DND-41 (cell line): ENCODE measurements around the gene KLHL14.

ENCODE experiments used
- EZH2 ChIP-seq: IDR thresholded peaks from 3 replicates; pipeline ENCODE4 v1.6.1; 2012; ENCODE audit warnings: borderline replicate concordance, low read depth, mild to moderate bottlenecking, moderate library complexity, low read length, inconsistent platforms; ENCODE audit not compliant: severe bottlenecking
- TF ChIP-seq, protein P1 (sequence below): IDR thresholded peaks from 2 replicates; pipeline ENCODE4 v1.5.1; 2012; ENCODE audit warnings: borderline replicate concordance, low read length, moderate library complexity, mild to moderate bottlenecking; ENCODE audit not compliant: poor library complexity, severe bottlenecking; ENCODE audit errors: extremely low read depth

DNA sequence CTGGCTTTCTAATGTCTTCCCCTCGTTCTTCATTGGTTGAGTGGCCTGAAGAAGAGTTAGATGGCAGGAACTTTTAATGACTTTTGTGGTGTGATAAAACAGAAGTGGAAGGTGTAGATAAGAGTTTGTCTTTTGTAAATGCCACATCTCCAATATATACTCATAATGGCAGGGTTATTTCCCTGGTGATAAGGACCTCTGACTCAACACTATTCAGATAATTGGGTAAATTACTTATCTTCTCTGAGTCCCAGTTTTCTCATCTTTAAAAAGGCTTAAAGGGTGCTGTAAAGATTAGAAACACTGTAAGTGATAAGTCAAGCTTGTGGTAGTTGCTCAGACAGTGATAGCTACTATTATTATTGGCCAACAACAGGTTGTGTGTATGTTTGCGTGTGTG is 9.5 kb downstream of the KLHL14 start:
- TF ChIP-seq, protein P1, sequence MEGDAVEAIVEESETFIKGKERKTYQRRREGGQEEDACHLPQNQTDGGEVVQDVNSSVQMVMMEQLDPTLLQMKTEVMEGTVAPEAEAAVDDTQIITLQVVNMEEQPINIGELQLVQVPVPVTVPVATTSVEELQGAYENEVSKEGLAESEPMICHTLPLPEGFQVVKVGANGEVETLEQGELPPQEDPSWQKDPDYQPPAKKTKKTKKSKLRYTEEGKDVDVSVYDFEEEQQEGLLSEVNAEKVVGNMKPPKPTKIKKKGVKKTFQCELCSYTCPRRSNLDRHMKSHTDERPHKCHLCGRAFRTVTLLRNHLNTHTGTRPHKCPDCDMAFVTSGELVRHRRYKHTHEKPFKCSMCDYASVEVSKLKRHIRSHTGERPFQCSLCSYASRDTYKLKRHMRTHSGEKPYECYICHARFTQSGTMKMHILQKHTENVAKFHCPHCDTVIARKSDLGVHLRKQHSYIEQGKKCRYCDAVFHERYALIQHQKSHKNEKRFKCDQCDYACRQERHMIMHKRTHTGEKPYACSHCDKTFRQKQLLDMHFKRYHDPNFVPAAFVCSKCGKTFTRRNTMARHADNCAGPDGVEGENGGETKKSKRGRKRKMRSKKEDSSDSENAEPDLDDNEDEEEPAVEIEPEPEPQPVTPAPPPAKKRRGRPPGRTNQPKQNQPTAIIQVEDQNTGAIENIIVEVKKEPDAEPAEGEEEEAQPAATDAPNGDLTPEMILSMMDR: no peak
- TF ChIP-seq EZH2: no peak
